Measurements from ENCODE around the gene SUGP1.

SUGP1 gene

GRCh38 chr19:19304186-19304965, 15.9 kb downstream of the SUGP1 start:
- no peak for DNase-seq (ENCODE audit: extremely low read depth in 1 of 2, low read depth in 1 of 2)

- no peak for DNase-seq (ENCODE audit: extremely low read depth in 1 of 2, low read depth in 1 of 2)
These were observed 16.9 kb downstream of the SUGP1 start for GRCh38 chr19:19303411-19303810.

- DNase-seq (ENCODE audit: extremely low read depth in 1 of 2, low read depth in 1 of 2), result no peak
These were observed 19.7 kb downstream of the SUGP1 start for GRCh38 chr19:19300613-19301012.

DNA sequence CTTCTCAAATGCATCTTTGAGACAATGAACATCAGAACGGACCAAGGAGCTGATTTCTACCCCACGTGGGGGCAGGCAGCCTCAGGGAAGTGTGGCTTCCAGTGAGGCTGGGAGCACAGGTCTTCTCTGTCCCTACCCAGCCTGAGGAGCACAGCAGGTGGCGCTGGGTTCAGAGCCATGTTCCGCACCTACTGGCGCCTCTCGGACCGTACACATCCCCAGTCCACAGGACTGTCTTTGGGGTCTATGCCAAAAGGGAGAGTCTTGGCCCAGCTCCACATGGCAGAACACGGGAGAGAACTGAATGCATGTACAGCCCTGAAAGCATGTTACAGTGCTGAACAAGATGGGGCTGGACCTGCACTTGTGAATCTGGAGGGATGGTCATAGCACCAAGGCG, 22.6 kb downstream of the SUGP1 start:
- DNase-seq (ENCODE audit: extremely low read depth in 1 of 2, low read depth in 1 of 2), result no peak

DNA sequence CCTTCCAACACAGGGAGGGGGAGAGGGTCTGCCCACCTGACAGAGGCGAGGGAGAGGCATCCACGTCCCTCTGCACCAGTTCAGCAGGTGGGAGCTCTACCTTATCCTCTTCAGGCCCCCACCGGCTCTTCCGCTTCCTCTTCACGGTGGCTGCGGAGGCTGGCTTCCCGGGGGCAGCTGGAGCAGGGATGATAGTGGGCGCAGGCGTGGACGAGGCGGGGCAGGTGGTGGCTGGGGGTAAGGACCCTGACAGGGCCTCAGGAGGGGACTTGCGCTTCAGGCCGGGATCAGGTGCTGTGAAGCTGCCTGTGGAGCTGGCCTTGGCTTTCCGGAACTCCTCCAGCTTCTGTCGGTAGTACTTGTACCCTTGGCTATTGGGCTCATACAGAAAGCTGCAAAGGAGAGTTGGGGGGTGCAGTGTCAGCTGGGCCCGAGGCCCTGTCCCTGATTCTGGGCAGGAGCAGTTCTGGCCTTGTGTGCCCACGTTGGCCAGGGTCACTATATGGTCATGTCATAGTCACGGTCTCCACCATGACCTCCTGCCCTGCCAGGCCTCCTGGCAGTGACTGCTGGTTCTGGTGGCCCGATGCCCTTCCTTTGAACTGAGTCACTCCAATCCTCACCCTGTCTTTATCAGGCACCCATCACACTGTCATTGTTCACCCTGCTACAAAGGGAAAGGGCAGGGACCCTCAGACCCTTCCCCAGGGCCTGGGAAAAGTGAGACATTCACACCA, 23.2 kb downstream of the SUGP1 start:
- no peak for DNase-seq (ENCODE audit: extremely low read depth in 1 of 2, low read depth in 1 of 2)

DNA sequence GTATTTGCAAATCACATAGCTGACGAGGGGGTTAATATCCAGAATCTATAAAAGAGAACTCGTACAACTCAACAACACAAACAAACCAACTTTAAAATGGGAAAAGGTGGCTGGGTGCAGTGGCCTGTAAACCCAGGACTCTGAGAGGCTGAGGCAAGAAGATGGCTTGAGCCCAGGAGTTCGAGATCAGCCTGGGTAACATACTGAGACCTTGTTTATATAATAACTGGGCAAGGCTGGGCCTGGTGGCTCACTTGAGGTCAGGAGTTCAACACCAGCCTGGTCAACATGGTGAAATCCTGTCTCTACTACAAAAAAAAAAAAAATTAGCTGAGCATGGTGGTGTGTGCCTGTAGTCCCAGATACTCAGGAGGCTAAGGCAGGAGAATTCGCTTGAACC, 25.4 kb downstream of the SUGP1 start:
- DNase-seq (ENCODE audit: extremely low read depth in 1 of 2, low read depth in 1 of 2), result no peak

DNA sequence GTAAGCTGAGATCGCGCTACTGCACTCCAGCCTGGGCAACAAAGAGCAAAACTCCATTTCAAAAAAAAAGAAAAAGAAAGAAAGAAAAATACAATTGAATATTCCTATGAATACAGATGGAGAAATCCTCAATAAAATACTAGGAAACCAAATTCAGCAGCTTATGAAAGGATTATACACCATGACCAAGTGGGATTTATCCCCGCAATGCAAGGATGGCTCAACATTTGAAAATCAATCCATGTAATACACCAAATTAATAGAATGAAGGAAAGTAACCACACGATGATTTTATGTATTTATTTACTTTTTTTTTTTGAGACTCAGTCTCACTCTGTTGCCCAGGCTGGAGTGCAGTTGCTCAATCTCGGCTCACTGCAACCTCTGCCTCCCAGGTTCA, 27.7 kb downstream of the SUGP1 start:
- DNase-seq (ENCODE audit: extremely low read depth in 1 of 2, low read depth in 1 of 2), result no peak

DNA sequence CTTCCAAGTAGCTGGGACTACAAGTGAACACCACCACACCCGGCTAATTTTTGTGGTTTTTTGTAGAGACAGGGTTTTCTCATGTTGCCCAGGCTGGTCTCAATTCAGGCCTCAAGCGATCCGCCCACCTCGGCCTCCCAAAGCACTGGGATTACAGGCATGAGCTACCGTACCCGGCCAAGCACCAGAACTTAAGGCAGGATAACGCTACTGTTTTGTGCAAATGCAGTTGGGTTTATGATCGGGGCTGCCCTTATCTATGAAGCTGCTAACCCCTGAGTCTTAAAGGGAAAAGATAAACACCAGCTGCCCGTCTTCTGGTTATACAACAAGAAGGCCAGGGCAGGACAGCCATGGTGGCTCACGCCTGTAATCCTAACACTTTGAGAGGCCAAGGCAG, 34.6 kb downstream of the SUGP1 start:
- DNase-seq (ENCODE audit: extremely low read depth in 1 of 2, low read depth in 1 of 2), result no peak

DNA sequence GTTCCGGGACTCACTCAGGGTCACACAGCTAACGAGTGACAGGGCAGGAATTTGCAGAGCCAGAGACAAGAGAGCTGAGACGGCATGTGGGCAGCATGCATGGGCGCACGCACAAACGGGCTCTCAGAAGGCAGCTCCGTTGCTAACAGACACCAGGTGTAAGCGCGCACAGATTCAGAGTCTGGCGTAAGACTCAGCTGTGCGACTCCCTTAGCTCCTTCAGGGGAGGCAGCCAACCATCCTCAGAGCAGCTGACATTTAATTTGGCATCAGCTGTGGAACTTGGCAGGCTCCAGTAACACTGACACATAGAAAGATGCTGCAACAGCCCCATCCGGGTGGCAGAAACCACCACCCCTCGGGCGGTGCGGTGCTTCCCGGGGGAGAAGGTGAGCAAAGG, 39.7 kb downstream of the SUGP1 start:
- no peak for DNase-seq (ENCODE audit: extremely low read depth in 1 of 2, low read depth in 1 of 2)

- DNase-seq (ENCODE audit: extremely low read depth in 1 of 2, low read depth in 1 of 2), result no peak
These were observed 40.5 kb downstream of the SUGP1 start for GRCh38 chr19:19279853-19280252.

- no peak for DNase-seq (ENCODE audit: extremely low read depth in 1 of 2, low read depth in 1 of 2)
These were observed 41.2 kb downstream of the SUGP1 start for GRCh38 chr19:19279062-19279612.

DNA sequence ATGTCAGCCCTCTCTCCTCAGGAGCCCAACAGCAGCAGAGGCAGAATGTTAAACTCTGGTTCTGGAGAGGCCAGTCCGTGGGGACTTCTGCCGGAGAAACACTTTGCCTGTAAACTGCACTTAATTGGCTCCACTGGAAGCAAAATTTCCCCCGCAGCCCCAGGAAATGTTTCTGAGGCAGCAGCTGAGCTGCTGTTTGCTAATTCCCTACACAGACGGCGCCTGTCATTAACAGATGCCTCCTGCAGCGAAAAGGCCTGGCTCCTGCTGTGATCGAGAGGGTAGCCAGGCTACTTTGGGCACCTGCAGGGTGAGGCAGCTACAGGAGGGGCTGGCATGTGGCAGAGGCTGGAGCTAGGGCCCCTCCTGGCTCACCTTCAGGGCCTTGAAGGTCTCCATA, 42.0 kb downstream of the SUGP1 start:
- no peak for DNase-seq (ENCODE audit: extremely low read depth in 1 of 2, low read depth in 1 of 2)

GRCh38 chr19:19276851-19277250, 43.5 kb downstream of the SUGP1 start:
- DNase-seq (ENCODE audit: extremely low read depth in 1 of 2, low read depth in 1 of 2), result no peak

GRCh38 chr19:19276386-19276785, 43.9 kb downstream of the SUGP1 start:
- no peak for DNase-seq (ENCODE audit: extremely low read depth in 1 of 2, low read depth in 1 of 2)

- no peak for DNase-seq (ENCODE audit: extremely low read depth in 1 of 2, low read depth in 1 of 2)
These were observed 45.4 kb downstream of the SUGP1 start for GRCh38 chr19:19274716-19275565.

DNA sequence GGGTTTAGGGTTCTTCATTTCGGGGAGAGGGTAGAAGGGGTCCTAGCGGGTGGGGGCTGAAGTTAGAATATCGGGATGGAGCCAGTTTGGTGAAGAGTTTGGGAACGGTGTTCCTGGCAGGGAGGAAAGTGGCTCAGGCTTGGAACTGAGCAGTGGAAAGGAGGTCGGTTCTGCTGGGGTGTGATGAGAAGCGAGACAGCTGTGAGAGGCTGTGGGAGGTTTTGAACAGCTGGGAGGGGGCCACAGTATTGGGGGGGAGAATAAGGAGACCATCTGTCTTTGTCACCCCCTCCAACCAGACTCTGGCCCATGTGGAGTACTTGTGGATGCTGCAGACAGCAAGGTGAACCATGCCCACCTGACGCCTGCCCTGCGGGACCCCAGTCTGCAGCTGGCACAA, 46.2 kb downstream of the SUGP1 start:
- no peak for DNase-seq (ENCODE audit: extremely low read depth in 1 of 2, low read depth in 1 of 2)

GRCh38 chr19:19271828-19272599, 48.3 kb downstream of the SUGP1 start:
- DNase-seq (ENCODE audit: extremely low read depth in 1 of 2, low read depth in 1 of 2), result no peak

DNA sequence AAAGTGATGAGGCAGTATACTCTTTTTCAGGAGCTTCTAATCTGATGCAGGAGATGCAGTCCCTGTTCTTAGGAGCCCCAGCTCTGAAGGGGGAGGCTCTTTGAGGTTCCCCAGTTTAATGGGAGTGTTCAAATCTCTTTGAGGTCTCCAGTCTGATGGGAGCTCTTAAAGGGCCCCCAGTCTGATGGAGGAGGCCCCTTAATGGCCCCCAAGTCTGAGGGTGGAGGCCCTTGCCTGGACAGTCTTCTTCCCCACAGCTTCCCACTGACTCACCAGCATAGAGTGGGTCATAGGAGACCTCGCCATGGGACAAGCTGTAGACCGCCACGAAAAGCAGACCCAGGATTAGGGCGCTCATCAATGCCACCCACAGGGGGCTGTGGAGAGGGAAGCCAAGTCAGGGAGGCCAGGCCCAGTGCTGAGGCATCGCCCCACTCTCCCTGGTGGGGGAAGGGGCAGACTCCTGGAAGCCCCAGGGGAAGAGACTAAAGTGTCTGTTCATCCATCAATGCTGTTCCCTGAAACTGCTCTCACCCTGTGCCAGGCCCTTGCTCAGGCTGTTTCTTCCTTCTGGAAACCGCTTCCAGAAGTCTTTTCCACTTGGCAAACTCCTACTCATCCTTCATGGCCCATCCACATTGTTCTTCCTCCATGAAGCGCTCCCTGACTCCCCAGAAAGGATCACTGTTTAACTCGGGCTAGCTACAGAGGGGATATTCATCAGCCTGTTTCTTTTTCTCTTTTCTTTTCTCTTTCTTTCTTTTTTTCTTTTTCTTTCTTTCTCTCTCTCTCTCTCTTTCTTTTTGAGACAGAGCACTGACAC, 49.3 kb downstream of the SUGP1 start:
- no peak for DNase-seq (ENCODE audit: extremely low read depth in 1 of 2, low read depth in 1 of 2)

GRCh38 chr19:19269952-19270694, 50.2 kb downstream of the SUGP1 start:
- no peak for DNase-seq (ENCODE audit: extremely low read depth in 1 of 2, low read depth in 1 of 2)
